DND-41 (cell line): ENCODE data around the gene KATNIP.

Experiments used
- ATAC-seq: fragments of 200-7000 bp; cut with Tn5 transposase; 3 replicates; pipeline ENCODE4 v1.9.1; 2021; ENCODE audit warnings: low read depth; ENCODE audit not compliant: insufficient read depth
- DNase-seq: peaks from one replicate; pipeline ENCODE4 v3.0.0-alpha.2; 2020
- H2AFZ ChIP-seq: 2 replicates; pipeline ENCODE4 v1.6.0; 2012; ENCODE audit warnings: low read depth, low read length
- H3K27ac ChIP-seq: 2 replicates; pipeline ENCODE4 v1.5.1; 2012; ENCODE audit warnings: low read length, inconsistent platforms
- H3K27me3 ChIP-seq: fragments of 200-600 bp; sonication (generic); 2 replicates; pipeline ENCODE4 v1.6.0; 2012; ENCODE audit warnings: low read length, mild to moderate bottlenecking, inconsistent platforms; ENCODE audit not compliant: insufficient read depth, poor library complexity
- H3K36me3 ChIP-seq: 2 replicates; pipeline ENCODE4 v1.5.1; 2012; ENCODE audit warnings: low read length, inconsistent platforms; ENCODE audit not compliant: insufficient read depth
- H3K4me1 ChIP-seq: 2 replicates; pipeline ENCODE4 v1.5.1; 2012; ENCODE audit warnings: mild to moderate bottlenecking, low read length; ENCODE audit not compliant: insufficient read depth
- H3K4me2 ChIP-seq: 2 replicates; pipeline ENCODE4 v1.6.0; 2012; ENCODE audit warnings: mild to moderate bottlenecking, moderate library complexity, low read length, inconsistent platforms; ENCODE audit not compliant: insufficient read depth
- H3K4me3 ChIP-seq, 2 experiments: fragments of 200-600 bp in 1 of 2; shearing (Covaris generic) in 1 of 2; 2 replicates each; pipeline ENCODE4 v1.5.1; 2012 to 2016; ENCODE audit warnings: inconsistent platforms in 2 of 2, low read length in 2 of 2, mild to moderate bottlenecking in 2 of 2, low read depth in 1 of 2, moderate library complexity in 1 of 2
- H3K79me2 ChIP-seq: 2 replicates; pipeline ENCODE4 v1.6.0; 2012; ENCODE audit warnings: low read length, inconsistent platforms; ENCODE audit not compliant: insufficient read depth
- H3K9ac ChIP-seq: 2 replicates; pipeline ENCODE4 v1.6.0; 2012; ENCODE audit warnings: low read depth, mild to moderate bottlenecking, inconsistent platforms, low read length, moderate library complexity
- H3K9me3 ChIP-seq: 2 replicates; pipeline ENCODE4 v1.5.1; 2012; ENCODE audit warnings: low read length, moderate library complexity, mild to moderate bottlenecking, inconsistent platforms; ENCODE audit not compliant: insufficient read depth, severe bottlenecking
- H4K20me1 ChIP-seq: 2 replicates; pipeline ENCODE4 v1.6.0; 2012; ENCODE audit warnings: low read length; ENCODE audit not compliant: insufficient read depth
- CTCF ChIP-seq: IDR thresholded peaks from 2 replicates; pipeline ENCODE4 v1.5.1; 2012; ENCODE audit warnings: borderline replicate concordance, low read length, moderate library complexity, mild to moderate bottlenecking; ENCODE audit not compliant: poor library complexity, severe bottlenecking; ENCODE audit errors: extremely low read depth
- EZH2 ChIP-seq: IDR thresholded peaks from 3 replicates; pipeline ENCODE4 v1.6.1; 2012; ENCODE audit warnings: borderline replicate concordance, low read depth, mild to moderate bottlenecking, moderate library complexity, low read length, inconsistent platforms; ENCODE audit not compliant: severe bottlenecking

The KATNIP gene

GRCh38 chr16:27505297-27506236 is 44.4 kb upstream of the KATNIP start:
- no peak overlapping the region for H3K27ac ChIP-seq
- no peaks in the 10 kb centered on the region for H3K4me1 ChIP-seq
- no peak overlapping the region for H3K4me3 ChIP-seq
- DNase-seq (no peak), ATAC-seq (no peak)
- H3K4me2 ChIP-seq = no peak overlapping the region
- H3K27me3 ChIP-seq = no peaks in the 10 kb centered on the region
- H2AFZ ChIP-seq = no peak overlapping the region
- H3K36me3 ChIP-seq = peaks cover 90% of the 10 kb centered on the region
- H3K79me2 ChIP-seq = no peaks in the 10 kb centered on the region
- no peak for TF ChIP-seq EZH2
- no peaks in the 10 kb centered on the region for H3K9me3 ChIP-seq
- no peak overlapping the region for H3K9ac ChIP-seq
- no peaks in the 10 kb centered on the region for H4K20me1 ChIP-seq

DNA sequence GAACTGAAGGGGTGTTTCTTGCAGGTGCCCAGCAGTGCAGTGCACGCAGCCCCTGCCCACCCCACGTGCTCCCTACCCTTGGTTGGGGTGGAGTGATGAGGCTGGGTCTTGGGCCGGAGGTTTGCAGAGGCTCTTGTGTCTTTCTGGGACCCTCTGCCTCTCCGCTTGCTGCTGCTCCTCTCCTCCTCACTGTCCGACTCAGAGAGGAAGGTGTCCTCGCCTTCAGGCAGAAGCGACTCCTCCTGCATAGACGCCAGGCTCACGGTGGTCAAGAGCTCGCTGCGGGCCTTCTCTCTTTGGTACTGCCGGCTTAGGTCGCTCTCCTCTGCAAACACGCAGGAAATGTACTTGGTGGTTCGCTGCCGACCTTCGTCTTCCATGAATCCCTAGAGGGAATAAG is 43.2 kb upstream of the KATNIP start:
- Histone ChIP-seq H3K9me3 (no peaks in the 10 kb centered on the region), H3K79me2 (no peaks in the 10 kb centered on the region), H3K27me3 (no peaks in the 10 kb centered on the region), H3K36me3 (peaks cover 90% of the 10 kb centered on the region), H2AFZ (no peak overlapping the region), H3K9ac (no peak overlapping the region), H3K27ac (no peak overlapping the region), H3K4me2 (no peak overlapping the region), H3K4me3 (no peak overlapping the region), H4K20me1 (no peaks in the 10 kb centered on the region), H3K4me1 (no peaks in the 10 kb centered on the region)
- DNase-seq = no peak
- no peak for ATAC-seq
- no peak for TF ChIP-seq EZH2

- TF ChIP-seq EZH2 = no peak
- peaks cover 86% of the 10 kb centered on the region for H3K36me3 ChIP-seq
- DNase-seq = no peak
Observed at GRCh38 chr16:27508476-27508875, 41.5 kb upstream of the KATNIP start.

GRCh38 chr16:27511657-27512448 is 38.1 kb upstream of the KATNIP start:
- Histone ChIP-seq H3K36me3 (peaks cover 66% of the 10 kb centered on the region), H3K79me2 (no peaks in the 10 kb centered on the region), H3K4me1 (no peaks in the 10 kb centered on the region), H2AFZ (no peak overlapping the region), H3K27me3 (no peaks in the 10 kb centered on the region), H3K4me3 (no peak overlapping the region), H3K9ac (no peak overlapping the region), H4K20me1 (peaks cover 10% of the 10 kb centered on the region; the same call in 1 of the 2 replicates), H3K27ac (no peak overlapping the region), H3K4me2 (no peak overlapping the region), H3K9me3 (no peaks in the 10 kb centered on the region)
- DNase-seq (no peak), ATAC-seq (no peak)
- TF ChIP-seq EZH2 (no peak), CTCF (no peak)

More at GRCh38 chr16:27508476-27508875, 41.5 kb upstream of the KATNIP start:
- H3K79me2 ChIP-seq = no peaks in the 10 kb centered on the region
- H2AFZ ChIP-seq = no peak overlapping the region
- no peak overlapping the region for H3K4me2 ChIP-seq
- no peak overlapping the region for H3K27ac ChIP-seq
- no peak overlapping the region for H3K9ac ChIP-seq
- H3K4me1 ChIP-seq = no peaks in the 10 kb centered on the region
- H3K9me3 ChIP-seq = no peaks in the 10 kb centered on the region
- H4K20me1 ChIP-seq = no peaks in the 10 kb centered on the region
- no peak overlapping the region for H3K4me3 ChIP-seq
- ATAC-seq = no peak
- no peaks in the 10 kb centered on the region for H3K27me3 ChIP-seq
